Osteoblast (primary cell): ENCODE data around the gene SKIC8. TPM values are rescaled to one million over a fixed set of nuclear protein-coding genes. Genes with fewer than 3 reads are reported as not detected.
A peak's percentile ranks its signal among the peaks of the same experiment; 100 is the strongest.

Experiments used
- DNase-seq: peaks from one replicate; pipeline ENCODE4 v3.0.0; 2011; ENCODE audit warnings: low spot score, mixed read lengths; ENCODE audit not compliant: insufficient read length; ENCODE audit errors: missing footprints
- H2AFZ ChIP-seq: 2 replicates; pipeline ENCODE4 v1.6.0; 2011; ENCODE audit warnings: mild to moderate bottlenecking, low read length
- H3K27ac ChIP-seq: 2 replicates; pipeline ENCODE4 v1.5.1; 2011; ENCODE audit warnings: mild to moderate bottlenecking, low read depth, low read length, moderate library complexity
- H3K27me3 ChIP-seq: 2 replicates; pipeline ENCODE4 v1.6.0; 2012; ENCODE audit warnings: mild to moderate bottlenecking, control low read depth, inconsistent platforms, low read length, moderate library complexity; ENCODE audit not compliant: insufficient read depth
- H3K36me3 ChIP-seq: 2 replicates; pipeline ENCODE4 v1.5.1; 2011; ENCODE audit warnings: mild to moderate bottlenecking, low read length, control low read depth, moderate library complexity; ENCODE audit not compliant: insufficient read depth
- H3K4me1 ChIP-seq: 2 replicates; pipeline ENCODE4 v1.5.1; 2011; ENCODE audit warnings: mild to moderate bottlenecking, low read length, control low read depth, moderate library complexity; ENCODE audit not compliant: insufficient read depth
- H3K4me2 ChIP-seq: 2 replicates; pipeline ENCODE4 v1.6.0; 2011; ENCODE audit warnings: mild to moderate bottlenecking, low read length; ENCODE audit not compliant: insufficient read depth
- H3K4me3 ChIP-seq: fragments of 200-600 bp; sonication (generic); 3 replicates; pipeline ENCODE4 v1.5.1; 2012; ENCODE audit warnings: mild to moderate bottlenecking, low read length, inconsistent platforms; ENCODE audit not compliant: insufficient read depth
- H3K79me2 ChIP-seq: 2 replicates; pipeline ENCODE4 v1.6.0; 2012; ENCODE audit warnings: mild to moderate bottlenecking, low read length, control low read depth, inconsistent platforms; ENCODE audit not compliant: insufficient read depth
- H3K9me3 ChIP-seq: 2 replicates; pipeline ENCODE4 v1.5.1; 2011; ENCODE audit warnings: low read depth, low read length, control low read depth
- H4K20me1 ChIP-seq: 2 replicates; pipeline ENCODE4 v1.6.0; 2012; ENCODE audit warnings: mild to moderate bottlenecking, low read length, control low read depth; ENCODE audit not compliant: insufficient read depth
- total RNA-seq: library from RNA; depleted of rRNA; stranded (reverse); fragments of >200 nt; gene quantifications from 2 replicates; pipeline ENCODE4 v1.2.3, GENCODE V29; 2012
- TF ChIP-seq, protein P1 (sequence below): IDR thresholded peaks from 2 replicates; pipeline ENCODE4 v1.5.1; 2011; ENCODE audit warnings: mild to moderate bottlenecking, low read depth, low read length, moderate library complexity; ENCODE audit errors: extremely low read depth

SKIC8 gene
- total RNA-seq, 1 donor, result 62.6 TPM

DNA sequence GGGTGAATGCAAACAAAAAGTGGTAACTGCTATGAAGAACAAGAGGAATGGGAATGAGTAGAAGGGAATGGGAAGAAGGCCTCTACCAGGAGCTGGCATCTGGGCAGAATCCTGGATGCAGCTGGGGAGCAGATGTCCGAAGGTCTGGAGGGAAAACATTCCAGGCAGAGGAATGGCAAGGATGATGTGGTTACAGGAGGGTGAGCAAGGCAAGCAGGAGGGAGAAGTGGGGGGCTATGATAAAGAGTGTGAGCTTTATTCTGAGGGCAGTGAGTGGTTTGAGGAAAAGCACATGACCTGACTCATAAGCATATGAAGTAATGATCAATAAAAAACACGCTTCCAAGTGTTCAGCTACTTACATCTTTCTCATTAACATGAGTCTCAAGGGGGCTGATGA, 17.1 kb downstream of the SKIC8 start:
- Histone ChIP-seq H3K4me2 (no peak overlapping the region), H3K36me3 (peaks cover 55% of the 10 kb centered on the region), H3K4me1 (peaks cover 16% of the 10 kb centered on the region), H3K27ac (no peak overlapping the region), H3K9me3 (no peaks in the 10 kb centered on the region), H3K27me3 (no peaks in the 10 kb centered on the region), H2AFZ (no peak overlapping the region), H4K20me1 (no peaks in the 10 kb centered on the region), H3K4me3 (no peak overlapping the region), H3K79me2 (no peaks in the 10 kb centered on the region)
- no peak for DNase-seq
- TF ChIP-seq, protein P1, sequence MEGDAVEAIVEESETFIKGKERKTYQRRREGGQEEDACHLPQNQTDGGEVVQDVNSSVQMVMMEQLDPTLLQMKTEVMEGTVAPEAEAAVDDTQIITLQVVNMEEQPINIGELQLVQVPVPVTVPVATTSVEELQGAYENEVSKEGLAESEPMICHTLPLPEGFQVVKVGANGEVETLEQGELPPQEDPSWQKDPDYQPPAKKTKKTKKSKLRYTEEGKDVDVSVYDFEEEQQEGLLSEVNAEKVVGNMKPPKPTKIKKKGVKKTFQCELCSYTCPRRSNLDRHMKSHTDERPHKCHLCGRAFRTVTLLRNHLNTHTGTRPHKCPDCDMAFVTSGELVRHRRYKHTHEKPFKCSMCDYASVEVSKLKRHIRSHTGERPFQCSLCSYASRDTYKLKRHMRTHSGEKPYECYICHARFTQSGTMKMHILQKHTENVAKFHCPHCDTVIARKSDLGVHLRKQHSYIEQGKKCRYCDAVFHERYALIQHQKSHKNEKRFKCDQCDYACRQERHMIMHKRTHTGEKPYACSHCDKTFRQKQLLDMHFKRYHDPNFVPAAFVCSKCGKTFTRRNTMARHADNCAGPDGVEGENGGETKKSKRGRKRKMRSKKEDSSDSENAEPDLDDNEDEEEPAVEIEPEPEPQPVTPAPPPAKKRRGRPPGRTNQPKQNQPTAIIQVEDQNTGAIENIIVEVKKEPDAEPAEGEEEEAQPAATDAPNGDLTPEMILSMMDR, result no peak

DNA sequence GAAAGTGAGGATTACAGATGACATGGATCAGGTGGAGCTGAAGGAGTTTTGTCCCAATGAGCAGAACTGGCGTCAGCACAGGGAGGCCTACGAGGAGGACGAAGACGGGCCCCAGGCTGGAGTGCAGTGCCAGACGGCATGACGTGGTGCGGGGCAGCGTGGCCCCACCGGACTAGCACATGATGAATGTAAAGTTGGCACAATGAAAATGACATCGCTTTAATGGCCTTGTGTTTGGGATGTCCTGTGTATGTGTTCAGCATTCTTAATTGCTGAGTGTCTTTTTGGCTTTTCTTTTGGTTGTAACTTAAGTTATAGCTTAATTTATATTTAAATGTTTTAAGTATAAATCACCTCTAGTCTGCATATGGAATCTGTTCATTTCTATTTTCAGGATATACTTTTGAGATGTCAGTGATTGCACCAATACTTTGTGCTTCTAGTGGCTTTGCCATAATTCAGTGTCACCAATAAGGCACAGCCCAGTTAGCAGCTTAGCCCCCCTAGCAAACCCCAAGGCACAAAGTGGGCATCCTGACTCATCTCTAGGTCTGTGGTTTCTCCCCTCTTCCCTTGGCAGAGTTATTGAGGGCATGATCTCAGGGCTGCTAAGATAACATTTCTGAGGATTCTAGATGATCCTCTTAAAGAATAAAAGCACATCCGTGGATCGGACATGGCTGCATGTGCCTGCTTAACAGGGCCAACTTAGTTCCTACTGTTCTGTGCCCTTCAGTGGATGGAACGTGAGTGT, 18.9 kb downstream of the SKIC8 start:
- Histone ChIP-seq H3K27ac (no peak overlapping the region), H3K79me2 (no peaks in the 10 kb centered on the region), H3K4me3 (no peak overlapping the region), H3K4me2 (peak overlapping the region; percentile 3), H3K9me3 (no peaks in the 10 kb centered on the region), H2AFZ (no peak overlapping the region), H3K27me3 (no peaks in the 10 kb centered on the region), H3K36me3 (peaks cover 39% of the 10 kb centered on the region), H3K4me1 (peaks cover 16% of the 10 kb centered on the region), H4K20me1 (no peaks in the 10 kb centered on the region)
- no peak for DNase-seq
- TF ChIP-seq, protein P1, result no peak

DNA sequence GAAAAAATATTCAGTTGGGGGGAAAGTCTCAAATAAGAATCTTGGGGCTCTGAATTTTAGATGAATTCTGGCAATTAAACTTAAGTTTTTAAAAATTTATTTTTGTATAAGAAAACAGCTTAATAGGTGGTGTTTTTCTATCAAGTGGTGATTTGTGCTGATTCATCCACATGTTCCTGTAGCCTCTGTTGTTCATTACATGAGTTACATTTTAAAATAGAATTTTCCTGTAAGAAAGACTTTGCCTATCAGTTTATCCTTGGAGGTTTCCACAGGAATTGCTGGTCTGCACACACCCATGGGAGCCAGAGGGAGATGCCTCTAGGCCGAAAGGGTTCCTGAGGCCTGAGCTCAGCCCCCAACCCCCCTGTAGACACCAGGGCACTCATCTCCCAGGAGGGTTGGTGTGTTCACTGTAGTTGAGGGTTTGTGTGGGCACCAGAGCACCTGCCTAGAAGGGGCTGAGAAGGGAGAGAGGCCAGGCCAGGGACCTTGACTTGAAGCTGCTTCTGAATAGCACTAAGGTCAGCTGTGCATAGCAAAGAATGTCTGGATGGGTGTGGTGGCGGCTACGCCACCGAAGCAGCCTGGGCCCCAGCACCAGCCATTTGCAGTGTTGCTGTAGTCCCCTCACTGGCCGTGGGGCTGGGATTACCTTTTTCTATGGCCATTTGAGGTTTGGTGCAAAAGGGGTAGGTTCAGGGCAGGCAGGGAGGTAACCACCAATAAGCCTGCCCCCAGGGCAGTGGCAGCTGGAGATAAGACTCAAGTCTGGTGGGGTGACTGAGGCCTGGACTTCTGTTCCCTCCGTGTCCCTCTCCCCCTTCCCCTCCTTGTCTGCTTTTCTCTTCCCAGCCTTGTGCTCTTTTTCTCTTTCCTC, 23.1 kb downstream of the SKIC8 start:
- no peak overlapping the region for H2AFZ ChIP-seq
- H3K79me2 ChIP-seq, result no peaks in the 10 kb centered on the region
- H3K27ac ChIP-seq, result no peak overlapping the region
- no peak for DNase-seq
- H3K27me3 ChIP-seq, result no peaks in the 10 kb centered on the region
- H3K9me3 ChIP-seq, result no peaks in the 10 kb centered on the region
- no peaks in the 10 kb centered on the region for H4K20me1 ChIP-seq
- H3K4me3 ChIP-seq, result no peak overlapping the region
- no peak overlapping the region for H3K4me2 ChIP-seq
- H3K36me3 ChIP-seq, result peaks cover under 1% of the 10 kb centered on the region
- peaks cover 9% of the 10 kb centered on the region for H3K4me1 ChIP-seq
- TF ChIP-seq, protein P1, result no peak

DNA sequence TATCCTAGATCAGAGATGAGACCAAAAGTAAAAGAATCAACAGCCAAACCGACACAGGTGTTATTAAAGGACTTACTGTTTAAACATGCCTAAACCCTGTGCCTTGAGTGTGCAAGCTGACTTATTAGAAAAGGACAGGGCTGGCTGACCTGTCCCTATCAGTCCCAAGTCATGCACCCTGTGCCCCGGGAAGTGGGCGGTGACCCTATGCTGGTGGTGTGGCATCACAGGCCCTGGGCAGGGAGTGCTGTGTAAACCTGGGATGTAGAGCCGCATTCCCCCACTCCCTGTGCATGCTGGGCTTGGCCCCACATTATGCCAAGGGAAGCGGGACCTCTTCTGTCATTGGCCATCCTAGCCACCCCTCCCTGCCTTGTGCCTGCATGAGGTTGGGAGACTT, 24.4 kb downstream of the SKIC8 start:
- Histone ChIP-seq H2AFZ (no peak overlapping the region), H3K4me2 (no peak overlapping the region), H3K36me3 (no peaks in the 10 kb centered on the region), H3K4me3 (no peak overlapping the region), H4K20me1 (no peaks in the 10 kb centered on the region), H3K27me3 (no peaks in the 10 kb centered on the region), H3K79me2 (no peaks in the 10 kb centered on the region), H3K9me3 (no peaks in the 10 kb centered on the region), H3K27ac (no peak overlapping the region), H3K4me1 (no peaks in the 10 kb centered on the region)
- TF ChIP-seq, protein P1, result no peak
- DNase-seq, result no peak
